Embryonic facial prominence (tissue), 1 donor: Measurements from ENCODE around the gene CFAP410.
"Not testable (repeated sequence)": the region's sequence is repeated elsewhere in the genome, so short reads cannot be mapped to it uniquely, and the experiment has no call there.

ENCODE experiments used
- DNase-seq: peaks from one replicate; pipeline ENCODE4 v3.0.0-alpha.2; 2016; ENCODE audit errors: extremely low spot score

CFAP410 gene

DNA sequence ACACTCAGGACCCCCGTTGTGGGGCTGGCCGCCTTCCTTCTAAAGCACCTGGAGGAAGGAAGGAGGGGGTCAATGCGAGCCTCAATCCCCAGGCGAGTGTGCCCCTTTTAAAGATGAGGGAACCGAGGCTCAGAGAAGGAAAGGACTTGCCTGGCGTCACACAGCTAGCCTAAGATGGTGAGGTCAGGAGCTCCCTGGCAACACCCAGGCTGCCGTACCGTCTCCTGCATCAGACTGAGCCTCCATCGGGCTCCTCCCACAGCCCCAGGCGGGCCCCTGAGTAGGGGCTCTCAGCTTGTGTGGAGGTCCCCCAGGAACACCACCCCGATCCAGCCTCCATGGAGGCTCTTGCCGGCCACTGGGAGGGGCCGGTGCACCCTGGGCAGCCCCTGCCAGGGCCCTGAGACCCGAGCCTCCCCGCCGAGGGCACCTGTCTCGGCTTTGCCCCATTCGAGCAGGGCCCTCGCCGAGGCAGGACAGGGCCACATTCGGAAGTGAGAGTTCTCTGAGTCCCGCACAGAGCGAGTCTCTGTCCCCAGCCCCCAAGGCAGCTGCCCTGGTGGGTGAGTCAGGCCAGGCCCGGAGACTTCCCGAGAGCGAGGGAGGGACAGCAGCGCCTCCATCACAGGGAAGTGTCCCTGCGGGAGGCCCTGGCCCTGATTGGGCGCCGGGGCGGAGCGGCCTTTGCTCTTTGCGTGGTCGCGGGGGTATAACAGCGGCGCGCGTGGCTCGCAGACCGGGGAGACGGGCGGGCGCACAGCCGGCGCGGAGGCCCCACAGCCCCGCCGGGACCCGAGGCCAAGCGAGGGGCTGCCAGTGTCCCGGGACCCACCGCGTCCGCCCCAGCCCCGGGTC, 53.8 kb downstream of the CFAP410 start, which contains the start of gene AIRE:
AIRE (plus strand) TSS at position 739 of the 855 bp plus-strand sequence. CDS start 131 bp downstream, outside the sequence.
- no peak for DNase-seq

DNA sequence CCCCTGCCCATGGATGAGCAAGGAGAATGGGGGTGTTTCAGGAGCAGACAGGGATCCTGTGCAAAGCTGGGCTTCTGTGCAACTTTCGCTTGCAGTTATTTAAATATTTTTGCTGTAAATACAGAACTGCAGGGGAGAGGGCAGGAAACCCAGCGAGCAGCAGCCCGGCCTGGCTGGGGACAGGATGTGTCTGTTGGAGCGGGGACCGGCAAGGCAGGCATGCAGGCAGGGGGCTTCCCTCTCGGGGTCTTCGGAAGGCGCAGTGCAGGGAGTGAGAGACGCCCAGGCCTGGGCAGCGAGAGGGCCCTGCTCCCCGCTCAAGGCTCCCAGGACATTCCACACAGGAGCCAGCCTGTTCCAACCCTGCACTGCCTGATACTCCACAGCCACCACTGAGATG, 55.2 kb downstream of the CFAP410 start:
- no peak for DNase-seq

DNA sequence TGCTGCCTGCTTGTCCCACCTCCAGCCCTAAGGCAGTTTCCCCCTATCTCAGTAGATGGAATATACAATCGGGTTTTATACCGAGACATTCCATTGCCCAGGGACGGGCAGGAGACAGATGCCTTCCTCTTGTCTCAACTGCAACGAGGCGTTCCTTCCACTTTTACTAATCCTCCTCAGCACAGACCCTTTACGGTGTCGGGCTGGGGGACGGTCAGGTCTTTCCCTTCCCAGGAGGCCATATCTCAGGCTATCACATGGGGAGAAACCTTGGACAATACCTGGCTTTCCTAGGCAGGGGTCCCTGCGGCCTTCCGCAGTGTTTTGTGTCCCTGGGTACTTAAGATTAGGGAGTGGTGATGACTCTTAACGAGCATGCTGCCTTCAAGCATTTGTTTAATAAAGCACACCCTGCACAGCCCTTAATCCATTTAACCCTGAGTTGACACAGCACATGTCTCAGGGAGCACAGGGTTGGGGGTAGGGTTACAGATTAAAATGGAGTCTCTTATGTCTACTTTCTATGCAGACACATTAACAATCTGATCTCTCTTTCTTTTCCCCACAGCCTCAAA, 55.9 kb downstream of the CFAP410 start:
- DNase-seq: not testable (repeated sequence)

DNA sequence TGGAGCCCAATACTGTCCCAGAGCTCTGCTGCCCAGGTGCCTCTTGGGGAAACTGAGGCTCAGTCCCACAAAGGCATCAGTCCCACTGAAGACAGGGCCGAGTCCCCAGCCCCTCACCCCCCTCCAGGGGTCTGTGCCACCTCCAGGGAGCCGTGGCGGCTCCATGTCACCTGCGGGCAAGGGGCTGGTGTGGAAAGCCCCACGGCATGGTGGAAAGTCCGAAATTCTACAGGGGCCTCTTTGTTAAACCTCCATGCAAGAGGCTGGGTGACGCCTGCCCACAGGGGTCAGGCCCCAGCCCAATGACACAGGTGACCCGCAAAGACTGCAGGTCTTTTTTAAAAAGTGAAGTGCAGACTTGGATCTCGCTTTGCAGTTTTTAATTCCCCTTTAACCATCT, 56.8 kb downstream of the CFAP410 start:
- no peak for DNase-seq

DNA sequence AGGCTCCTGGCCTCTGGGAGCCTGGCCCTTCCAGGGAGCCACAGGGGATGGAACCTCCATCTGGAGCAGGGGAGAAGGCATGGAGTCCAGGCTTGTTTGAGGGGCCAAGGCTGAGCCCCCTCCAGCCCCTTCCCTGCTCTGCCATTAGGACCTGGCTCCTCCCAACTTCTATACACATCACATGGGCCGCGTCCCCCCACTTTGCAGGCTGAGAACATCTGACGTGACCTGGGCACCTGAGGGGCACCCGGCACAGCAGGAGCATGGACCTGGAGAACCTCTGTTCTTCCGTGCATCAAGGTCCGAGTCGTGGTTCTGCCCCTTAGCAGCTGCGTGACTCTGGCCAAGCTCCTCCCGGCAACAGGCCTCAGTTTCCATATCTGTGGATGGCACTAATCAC, 57.4 kb downstream of the CFAP410 start:
- no peak for DNase-seq

DNA sequence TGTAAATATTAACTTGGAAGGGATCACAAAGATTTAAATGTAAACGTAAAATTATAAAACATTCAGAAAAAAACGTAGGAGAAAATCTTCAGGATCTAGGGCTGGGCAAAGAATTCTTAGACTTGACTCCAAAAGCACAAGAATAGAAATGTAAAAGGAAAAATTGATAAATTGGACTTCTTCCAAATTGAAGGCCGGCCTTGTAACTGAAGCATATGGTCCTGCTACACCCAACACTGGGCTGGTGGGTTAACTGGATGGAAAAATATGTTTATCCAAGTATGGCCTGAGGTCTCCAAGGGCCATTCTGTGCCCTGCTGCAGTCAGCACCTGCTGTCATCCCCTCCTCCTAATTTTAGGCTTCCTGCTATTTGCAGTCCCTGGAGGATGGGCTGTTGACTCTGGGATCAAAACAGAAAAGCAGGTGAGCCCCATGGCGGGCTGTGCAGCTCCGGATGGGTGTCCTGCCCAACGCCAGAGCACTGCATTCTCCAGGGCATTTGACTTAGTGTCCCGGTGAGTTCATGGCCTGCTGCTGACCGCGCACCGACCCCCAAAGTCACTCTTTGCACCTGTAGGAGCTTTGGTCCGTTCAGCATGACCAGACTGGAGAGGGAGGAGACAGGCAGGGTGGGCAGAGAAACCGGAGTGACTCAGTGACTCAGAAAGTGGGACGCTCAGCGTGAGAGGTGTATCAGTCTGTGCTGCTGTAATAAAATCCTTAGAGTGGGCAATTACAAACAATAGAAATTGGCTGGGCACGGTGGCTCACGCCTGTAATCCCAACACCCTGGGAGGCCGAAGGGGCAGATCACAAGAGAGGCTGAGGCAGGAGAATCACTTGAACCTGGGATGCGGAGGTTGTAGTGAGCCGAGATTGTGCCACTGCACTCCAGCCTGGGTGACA, 59.6 kb downstream of the CFAP410 start:
- DNase-seq: no peak
